GM10248 (cell line): ENCODE data around the gene SERPINB12.

Experiments used
- CTCF ChIA-PET: fragments of 300-600 bp; sonication (Branson Sonifier 250); formaldehyde crosslinking; extraction: SDS; loops from one replicate; lab custom pipeline; 2021; ENCODE audit warnings: antibody characterized with exemption; lab: Yijun Ruan, JAX
- POLR2A ChIA-PET: fragments of 350-650 bp; sonication (Branson Sonifier 250); formaldehyde crosslinking; extraction: SDS; loops from one replicate; lab custom pipeline; 2020; ENCODE audit warnings: antibody characterized with exemption; lab: Yijun Ruan, JAX
- DNase-seq: peaks from one replicate; pipeline ENCODE4 v3.0.0; 2012; ENCODE audit errors: extremely low spot score
- TF ChIP-seq, protein P1 (sequence below): IDR thresholded peaks from 2 replicates; pipeline ENCODE4 v1.5.1; 2012; ENCODE audit warnings: mild to moderate bottlenecking, low read depth; ENCODE audit errors: extremely low read depth, missing control alignments, control extremely low read depth

Gene SERPINB12

GRCh38 chr18:63567825-63568224, 25.7 kb downstream of the SERPINB12 start:
- ChIA-PET CTCF (interaction anchor here (0.8 to 9.9 kb wide), 3 partner anchors 9 to 50 kb away, joined by 3 to 156 read pairs (median 3); no protein-coding TSS in a partner anchor), POLR2A (no interaction called here)
- DNase-seq: no peak
- TF ChIP-seq, protein P1, sequence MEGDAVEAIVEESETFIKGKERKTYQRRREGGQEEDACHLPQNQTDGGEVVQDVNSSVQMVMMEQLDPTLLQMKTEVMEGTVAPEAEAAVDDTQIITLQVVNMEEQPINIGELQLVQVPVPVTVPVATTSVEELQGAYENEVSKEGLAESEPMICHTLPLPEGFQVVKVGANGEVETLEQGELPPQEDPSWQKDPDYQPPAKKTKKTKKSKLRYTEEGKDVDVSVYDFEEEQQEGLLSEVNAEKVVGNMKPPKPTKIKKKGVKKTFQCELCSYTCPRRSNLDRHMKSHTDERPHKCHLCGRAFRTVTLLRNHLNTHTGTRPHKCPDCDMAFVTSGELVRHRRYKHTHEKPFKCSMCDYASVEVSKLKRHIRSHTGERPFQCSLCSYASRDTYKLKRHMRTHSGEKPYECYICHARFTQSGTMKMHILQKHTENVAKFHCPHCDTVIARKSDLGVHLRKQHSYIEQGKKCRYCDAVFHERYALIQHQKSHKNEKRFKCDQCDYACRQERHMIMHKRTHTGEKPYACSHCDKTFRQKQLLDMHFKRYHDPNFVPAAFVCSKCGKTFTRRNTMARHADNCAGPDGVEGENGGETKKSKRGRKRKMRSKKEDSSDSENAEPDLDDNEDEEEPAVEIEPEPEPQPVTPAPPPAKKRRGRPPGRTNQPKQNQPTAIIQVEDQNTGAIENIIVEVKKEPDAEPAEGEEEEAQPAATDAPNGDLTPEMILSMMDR: no peak

DNA sequence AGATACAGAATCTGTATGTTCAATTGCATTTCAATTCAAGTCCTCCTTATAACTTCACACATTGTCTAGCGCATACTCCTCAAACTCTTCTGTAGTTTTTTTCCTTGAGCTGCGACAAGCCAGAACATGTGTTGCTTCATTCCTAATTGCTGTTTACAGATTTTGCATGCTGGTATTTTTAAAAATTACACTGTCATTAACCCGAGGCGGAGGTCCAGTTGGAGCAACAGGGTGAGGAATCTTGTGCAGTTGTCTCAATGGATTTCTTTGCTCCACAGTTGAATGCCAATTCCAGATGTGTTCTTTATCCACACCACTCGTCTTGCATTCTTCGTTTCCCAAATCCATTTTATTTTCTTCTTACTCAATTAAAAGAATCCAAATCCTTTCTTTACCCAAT, 28.6 kb downstream of the SERPINB12 start:
- CTCF ChIA-PET: interaction anchor here (1.0 to 2.1 kb wide), 2 partner anchors 11 to 58 kb away, joined by 3 to 5 read pairs; no protein-coding TSS in a partner anchor
- POLR2A ChIA-PET: no interaction called here
- TF ChIP-seq, protein P1: no peak
- no peak for DNase-seq

DNA sequence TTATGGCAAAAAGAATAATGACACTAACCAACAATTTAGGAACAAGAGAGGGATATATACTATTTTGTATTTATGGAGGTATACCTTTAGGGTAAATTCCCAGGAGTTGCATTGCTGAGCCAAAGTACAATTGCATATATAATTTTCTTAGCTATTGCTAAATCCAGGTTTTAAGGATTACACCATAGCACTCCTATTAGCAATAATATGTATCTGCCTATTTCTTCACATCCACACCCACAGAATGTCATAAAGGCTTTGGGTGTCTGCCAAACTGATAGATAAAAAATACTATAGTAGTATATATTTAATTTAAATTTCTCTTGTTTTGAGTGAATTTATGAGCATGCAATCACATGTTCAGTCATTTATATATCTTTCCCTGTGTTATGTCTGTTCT, 33.5 kb downstream of the SERPINB12 start:
- TF ChIP-seq, protein P1: no peak
- DNase-seq: no peak
- CTCF ChIA-PET: interaction anchor here (1.3 to 11.1 kb wide), 4 partner anchors 10 to 69 kb away, joined by 3 to 179 read pairs (median 80); no protein-coding TSS in a partner anchor
- POLR2A ChIA-PET: no interaction called here

DNA sequence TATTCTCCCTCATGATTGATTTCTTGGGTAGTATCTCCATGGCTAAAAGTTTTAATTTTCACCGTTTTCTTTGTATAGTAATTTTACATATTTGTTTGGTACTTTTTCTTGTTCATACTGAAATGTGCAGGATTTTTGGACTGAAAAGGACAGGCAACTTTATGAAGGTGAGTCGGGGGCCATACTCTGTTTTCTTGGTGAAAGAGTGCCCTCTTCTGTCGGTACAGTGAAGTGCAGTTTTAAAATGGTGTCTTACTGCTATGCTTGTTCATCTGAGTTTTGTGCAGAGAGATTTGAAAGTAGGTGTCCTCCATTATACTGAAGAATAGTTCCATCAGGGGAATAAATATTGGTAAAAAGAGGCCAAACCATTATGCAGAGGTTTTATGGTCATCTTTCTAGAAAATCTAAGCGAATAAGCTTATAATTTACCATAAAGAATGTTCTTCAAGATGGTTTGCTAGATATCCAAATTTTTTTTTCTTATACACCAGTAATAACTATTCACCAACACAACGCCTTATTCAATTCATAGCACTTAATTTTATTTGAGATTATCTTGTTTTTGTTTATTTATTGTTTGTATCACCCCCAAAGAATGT, 36.3 kb downstream of the SERPINB12 start:
- POLR2A ChIA-PET: no interaction called here

DNA sequence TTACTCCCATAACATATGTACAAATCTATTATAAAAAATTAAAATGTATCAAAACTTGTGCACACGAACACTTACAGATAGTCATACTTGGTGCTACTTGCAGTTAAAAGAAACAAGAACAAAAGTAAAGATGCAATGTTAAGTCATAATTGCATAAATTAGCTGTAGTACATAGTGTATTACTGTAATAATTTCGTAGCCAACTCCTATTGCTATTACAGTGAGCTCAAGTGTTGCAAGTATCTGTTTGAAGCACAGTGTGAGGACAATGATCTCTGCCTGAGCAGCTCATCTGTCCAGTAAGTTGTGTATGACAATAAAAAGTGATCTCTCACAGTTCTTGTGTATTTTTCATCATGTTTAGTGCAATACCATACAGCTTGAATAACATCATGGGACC, 37.4 kb downstream of the SERPINB12 start:
- TF ChIP-seq, protein P1: no peak
- CTCF ChIA-PET: interaction anchor here (1.1 to 11.1 kb wide), 12 partner anchors 8 to 77 kb away, joined by 3 to 179 read pairs (median 10); partner anchors contain the start of gene SERPINB13
- POLR2A ChIA-PET: no interaction called here

More for the DNA sequence above, 36.3 kb downstream of the SERPINB12 start:
- DNase-seq: peak; percentile 21
- CTCF ChIA-PET: interaction anchor here (0.7 to 11.1 kb wide), 23 partner anchors 9 to 570 kb away, joined by 3 to 179 read pairs (median 6); partner anchors contain the start of gene SERPINB13
- TF ChIP-seq, protein P1: peak; percentile 78

GRCh38 chr18:63585988-63586387, 43.8 kb downstream of the SERPINB12 start:
- ChIA-PET POLR2A (no interaction called here), CTCF (interaction anchor here (1.2 to 11.1 kb wide), 3 partner anchors 8 to 75 kb away, joined by 3 to 179 read pairs (median 13); no protein-coding TSS in a partner anchor)
- no peak for DNase-seq
- TF ChIP-seq, protein P1: no peak

More for the DNA sequence above, 37.4 kb downstream of the SERPINB12 start:
- DNase-seq: no peak
